Mucosa of gallbladder (tissue), 1 donor: ENCODE measurements around the gene P2RY4. TPM values are rescaled to one million over a fixed set of nuclear protein-coding genes. Genes with fewer than 3 reads are reported as not detected.
"Not testable (repeated sequence)": the region's sequence is repeated elsewhere in the genome, so short reads cannot be mapped to it uniquely, and the experiment has no call there.

ENCODE experiments used
- DNase-seq: peaks from one replicate; pipeline ENCODE4 v3.0.0-alpha.2; 2020; ENCODE audit warnings: low spot score
- total RNA-seq: library from RNA; stranded (reverse); gene quantifications from one replicate; pipeline ENCODE4 v1.2.1, GENCODE V29; 2021
- donor health status: DM: no; HTN: no; CAD: no.

The P2RY4 gene
- total RNA-seq, 1 donor from 2014 or later = not detected

- DNase-seq = no peak
Observed at GRCh38 chrX:70244881-70245280, 15.1 kb downstream of the P2RY4 start.

- DNase-seq = not testable (repeated sequence)
Observed at GRCh38 chrX:70243601-70244000, 16.4 kb downstream of the P2RY4 start.

- DNase-seq = no peak
Observed at GRCh38 chrX:70241501-70241900, 18.5 kb downstream of the P2RY4 start.

GRCh38 chrX:70240751-70241150 lies 19.3 kb downstream of the P2RY4 start:
- no peak for DNase-seq

DNA sequence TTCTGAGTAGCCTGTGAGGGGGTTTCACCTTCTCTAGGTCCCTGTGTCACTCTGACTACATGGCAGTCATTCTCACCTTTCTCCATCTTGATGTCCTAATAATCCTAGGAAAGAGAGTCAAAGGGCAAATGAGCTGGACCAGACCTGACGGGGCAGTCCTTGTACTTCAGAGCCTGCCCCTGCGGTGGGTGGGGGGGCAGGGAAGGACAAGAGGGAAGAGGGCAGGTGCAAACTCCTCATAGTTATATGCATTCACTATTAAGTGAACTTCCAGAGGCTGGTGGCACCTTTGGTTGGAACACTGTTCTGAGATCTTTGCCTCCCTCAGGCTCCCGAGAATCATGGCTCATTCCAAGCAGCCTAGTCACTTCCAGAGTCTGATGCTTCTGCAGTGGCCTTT lies 25.6 kb downstream of the P2RY4 start, which contains the start of gene AWAT1:
AWAT1 (plus strand) TSS at position 301 of the 400 bp plus-strand sequence; CDS start at position 342, 41 bp downstream.
- no peak for DNase-seq

DNA sequence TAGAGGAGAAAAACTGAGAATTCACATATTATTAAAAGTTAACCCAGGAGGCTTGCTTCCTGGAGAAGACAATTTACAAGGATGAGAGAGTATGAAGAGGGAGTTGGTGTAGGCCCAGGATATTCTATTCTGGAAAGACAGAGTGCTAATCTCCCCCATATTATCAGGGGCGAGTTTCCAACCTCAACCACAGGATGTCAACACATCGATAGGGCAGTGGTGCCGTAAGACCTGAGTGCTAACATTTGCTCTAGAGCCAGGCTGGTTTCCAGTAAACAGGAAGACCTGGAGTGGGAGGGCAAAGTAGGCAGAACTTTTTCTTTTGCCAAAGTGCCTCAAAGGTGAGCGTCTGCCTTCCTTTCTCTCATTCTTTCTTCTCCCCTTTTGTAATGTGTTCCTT lies 28.3 kb downstream of the P2RY4 start:
- DNase-seq = no peak

DNA sequence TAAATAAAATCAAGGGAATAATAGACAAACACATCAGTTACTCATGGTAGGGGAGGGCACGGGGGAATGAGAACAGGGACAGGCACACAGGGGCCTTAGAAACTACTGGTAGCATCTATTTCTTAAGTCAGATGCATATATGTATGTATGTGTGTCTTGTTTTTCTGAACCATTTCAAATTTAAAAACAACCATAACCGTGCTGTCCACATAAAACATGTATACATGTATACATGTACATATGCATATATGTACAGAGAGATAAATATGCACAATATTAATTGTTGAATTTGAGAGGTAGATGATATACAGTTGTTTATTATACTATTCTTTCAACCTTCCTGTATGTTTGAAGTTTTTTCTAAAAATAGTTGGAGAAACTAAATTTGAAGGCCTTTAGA lies 33.3 kb downstream of the P2RY4 start:
- DNase-seq = no peak

- no peak for DNase-seq
Observed at GRCh38 chrX:70226048-70226447, 34.0 kb downstream of the P2RY4 start.

GRCh38 chrX:70219938-70220764 lies 39.9 kb downstream of the P2RY4 start:
- no peak for DNase-seq

GRCh38 chrX:70209570-70209969 lies 50.4 kb downstream of the P2RY4 start:
- not testable (repeated sequence) for DNase-seq

DNA sequence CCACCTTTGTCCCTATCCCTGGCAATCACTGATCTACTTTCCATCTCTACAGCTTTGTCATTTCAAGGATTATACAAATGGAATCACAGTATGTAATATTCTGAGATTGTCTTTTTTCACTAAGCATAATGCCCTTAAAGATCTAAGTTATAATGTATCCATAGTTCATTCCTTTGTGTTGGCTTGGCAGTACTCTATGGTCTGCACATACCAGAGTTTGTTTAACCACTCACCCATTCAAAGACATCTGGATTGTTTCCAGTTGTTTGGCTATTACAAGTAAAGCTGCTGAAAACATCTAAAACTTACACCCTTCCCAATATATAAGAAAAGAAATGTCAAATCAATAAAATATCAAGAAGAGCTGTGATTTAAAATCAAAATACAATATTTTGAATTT lies 51.5 kb downstream of the P2RY4 start:
- DNase-seq = no peak

Other genes starting within 250 kb of the P2RY4 start
- not detected for gene AWAT2, start 210.3 kb downstream of the P2RY4 start, total RNA-seq
- not detected for gene OTUD6A, start 197.7 kb downstream of the P2RY4 start, total RNA-seq
- gene IGBP1, start 126.8 kb downstream of the P2RY4 start, total RNA-seq = 61.9 TPM
- not detected for gene DGAT2L6, start 82.7 kb downstream of the P2RY4 start, total RNA-seq
- not detected for gene AWAT1, start 25.5 kb downstream of the P2RY4 start, total RNA-seq
- gene ARR3, start 8.1 kb upstream of the P2RY4 start, total RNA-seq = not detected
- gene RAB41, start 22.0 kb upstream of the P2RY4 start, total RNA-seq = not detected
- 38.9 TPM for gene PDZD11, start 29.7 kb upstream of the P2RY4 start, total RNA-seq
- gene KIF4A, start 29.9 kb upstream of the P2RY4 start, total RNA-seq = 0.92 TPM
- 0.32 TPM for gene GDPD2, start 163.1 kb upstream of the P2RY4 start, total RNA-seq
- 59.9 TPM for gene DLG3, start 184.6 kb upstream of the P2RY4 start, total RNA-seq